NCI-H2029 (cell line): ENCODE results near the gene SH2D5.
"Not testable (repeated sequence)": the region's sequence is repeated elsewhere in the genome, so short reads cannot be mapped to it uniquely, and the experiment has no call there.

Experiments
- DNase-seq: peaks from one replicate; lab custom pipeline; 2025; lab: John Stamatoyannopoulos, UW

SH2D5 gene

DNA sequence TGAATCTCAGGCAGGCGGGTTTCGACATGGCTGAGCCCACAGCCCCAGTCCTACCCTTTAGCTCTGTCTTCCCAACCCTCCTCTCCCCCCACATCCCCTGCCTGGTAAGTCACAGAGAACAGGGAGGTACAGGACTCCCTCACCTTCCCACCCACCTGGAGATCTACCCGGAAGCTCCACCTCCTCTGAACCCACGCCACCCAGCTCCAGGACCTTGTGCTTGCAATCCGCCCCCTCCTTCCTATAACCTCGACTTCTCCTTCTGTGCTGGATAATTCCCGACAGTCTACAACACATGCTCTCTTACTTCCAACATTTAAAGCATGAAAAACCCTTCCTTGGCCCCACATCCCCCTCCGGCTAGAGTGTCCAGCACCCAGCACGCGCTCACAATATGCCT, 37.0 kb downstream of the SH2D5 start:
- DNase-seq, result no peak

DNA sequence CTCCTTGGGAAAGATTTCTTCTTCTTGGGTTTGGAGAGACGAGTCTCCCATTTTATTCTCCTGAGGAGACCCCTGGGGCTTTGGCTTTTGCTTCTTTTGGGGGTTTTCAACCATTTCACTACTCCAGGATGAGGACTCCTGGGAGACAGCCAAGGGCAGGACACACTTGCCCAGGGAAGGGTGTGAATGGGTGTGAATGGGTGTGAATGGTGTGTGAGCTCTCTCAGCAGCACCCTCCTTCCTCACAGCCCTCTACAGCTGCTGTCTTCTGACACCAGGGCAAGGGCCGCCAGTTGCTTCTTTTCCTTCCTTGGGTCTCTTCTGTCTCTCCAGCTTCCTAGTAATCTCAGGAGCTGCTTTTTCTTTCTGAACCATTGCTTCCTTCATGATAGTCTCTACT, 38.9 kb downstream of the SH2D5 start:
- DNase-seq, result no peak

- no peak for DNase-seq
Observed at GRCh38 chr1:20691872-20692271, 40.6 kb downstream of the SH2D5 start.

- DNase-seq, result no peak
Observed at GRCh38 chr1:20689645-20690056, 42.9 kb downstream of the SH2D5 start.

GRCh38 chr1:20686883-20687725, 45.4 kb downstream of the SH2D5 start:
- DNase-seq, result no peak

DNA sequence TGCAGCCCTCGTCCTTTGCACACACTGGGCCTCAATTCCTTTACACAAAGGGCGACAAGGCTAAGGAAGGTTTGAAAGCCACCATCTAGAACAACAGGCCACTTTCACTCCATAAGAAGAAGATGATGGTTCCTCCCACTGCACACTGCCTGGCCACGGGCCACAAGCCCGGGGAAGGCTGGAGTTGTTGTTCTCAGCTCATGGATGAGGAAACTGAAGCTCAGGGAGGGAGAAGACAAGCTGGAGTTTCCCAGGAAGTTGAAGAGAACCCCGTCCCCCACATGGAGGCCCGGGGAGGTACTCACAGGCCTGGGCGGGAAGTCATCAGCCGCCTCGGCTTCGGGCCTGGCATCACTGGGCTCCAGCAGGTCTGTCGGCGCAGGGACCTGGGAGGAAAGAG, 46.8 kb downstream of the SH2D5 start:
- no peak for DNase-seq

GRCh38 chr1:20685099-20685662, 47.3 kb downstream of the SH2D5 start:
- no peak for DNase-seq

GRCh38 chr1:20684651-20685050, 47.9 kb downstream of the SH2D5 start:
- no peak for DNase-seq

DNA sequence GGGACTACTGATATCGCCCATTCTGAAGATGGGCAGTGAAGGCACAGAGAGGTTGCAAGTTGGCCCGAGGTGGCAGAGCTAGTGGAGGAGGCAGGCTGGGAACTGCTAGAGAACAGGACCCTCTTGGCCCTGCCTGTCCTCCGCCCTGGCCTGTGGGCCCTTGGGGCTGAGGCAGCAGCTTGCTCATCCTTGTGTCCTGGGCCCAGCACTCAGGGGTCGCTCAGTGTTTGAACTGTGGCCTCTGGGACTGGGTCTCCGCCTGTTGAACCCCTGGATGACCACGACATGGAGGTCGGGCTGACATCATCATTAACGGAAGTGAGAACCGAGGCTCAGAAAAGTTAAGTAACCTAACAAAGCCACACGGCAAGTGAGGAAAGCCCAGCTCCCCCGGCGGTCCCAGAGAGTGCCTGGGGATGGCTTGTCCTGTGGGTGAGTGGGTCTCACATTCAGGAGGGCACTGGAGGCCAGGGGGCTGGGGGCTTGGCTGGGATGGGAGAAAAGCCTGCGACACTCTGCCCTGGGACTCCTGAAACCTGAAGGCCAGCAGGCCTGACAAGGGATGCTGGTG, 48.4 kb downstream of the SH2D5 start:
- no peak for DNase-seq

- DNase-seq, result no peak
Observed at GRCh38 chr1:20683614-20684013, 48.9 kb downstream of the SH2D5 start.

DNA sequence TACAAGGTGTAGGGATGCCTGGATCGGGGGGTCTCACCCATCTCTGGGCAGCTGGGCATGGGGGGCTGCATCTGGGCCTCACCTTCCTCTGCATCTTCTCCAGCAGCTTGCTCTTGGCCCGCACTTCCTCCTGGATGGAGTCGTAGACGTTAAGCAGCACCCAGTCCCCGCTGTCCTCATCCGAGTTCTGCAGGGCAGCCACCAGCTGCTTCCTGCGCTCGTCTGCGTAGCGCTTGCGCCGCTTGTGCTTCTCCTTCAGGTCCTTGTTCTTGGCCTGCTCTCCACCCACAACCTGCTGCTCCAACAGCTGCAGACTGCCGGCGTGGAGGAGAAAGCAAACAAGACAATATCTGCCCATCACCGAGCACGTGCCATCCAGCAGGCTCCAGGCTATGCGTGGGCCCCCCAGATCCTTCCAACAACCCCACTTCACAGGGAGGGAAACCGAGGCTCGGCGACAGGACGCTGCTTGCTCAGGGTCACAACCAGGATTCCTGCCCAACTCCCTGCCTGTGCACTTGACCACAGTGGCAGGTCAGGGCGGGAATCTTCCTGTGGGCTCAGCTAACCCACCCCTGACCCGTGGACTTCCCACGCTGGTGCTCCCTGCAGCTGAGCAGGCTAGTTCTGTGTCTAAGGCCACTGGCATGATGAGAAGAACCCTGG, 49.8 kb downstream of the SH2D5 start:
- peak; percentile 21 for DNase-seq

- DNase-seq, result no peak
Observed at GRCh38 chr1:20681999-20682398, 50.5 kb downstream of the SH2D5 start.

DNA sequence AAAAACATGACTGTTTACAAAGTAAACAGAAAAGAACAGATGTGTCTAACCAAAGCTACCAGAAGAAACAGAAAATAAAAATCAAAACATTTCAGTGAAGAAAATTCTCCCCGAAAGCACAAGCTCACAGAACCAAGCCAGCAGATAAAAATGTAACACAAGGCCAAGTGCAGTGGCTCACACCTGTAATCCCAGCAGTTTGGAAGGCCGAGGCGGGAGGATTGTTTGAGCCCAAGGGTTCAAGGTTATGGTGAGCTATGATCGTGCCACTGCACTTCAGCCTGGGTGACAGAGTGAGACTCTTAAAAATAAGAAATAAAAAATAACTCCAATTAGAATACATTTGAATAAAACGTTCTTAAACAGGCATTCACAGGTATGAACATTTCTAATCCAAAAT, 52.2 kb downstream of the SH2D5 start:
- no peak for DNase-seq

- DNase-seq, result no peak
Observed at GRCh38 chr1:20678599-20678998, 53.9 kb downstream of the SH2D5 start.

DNA sequence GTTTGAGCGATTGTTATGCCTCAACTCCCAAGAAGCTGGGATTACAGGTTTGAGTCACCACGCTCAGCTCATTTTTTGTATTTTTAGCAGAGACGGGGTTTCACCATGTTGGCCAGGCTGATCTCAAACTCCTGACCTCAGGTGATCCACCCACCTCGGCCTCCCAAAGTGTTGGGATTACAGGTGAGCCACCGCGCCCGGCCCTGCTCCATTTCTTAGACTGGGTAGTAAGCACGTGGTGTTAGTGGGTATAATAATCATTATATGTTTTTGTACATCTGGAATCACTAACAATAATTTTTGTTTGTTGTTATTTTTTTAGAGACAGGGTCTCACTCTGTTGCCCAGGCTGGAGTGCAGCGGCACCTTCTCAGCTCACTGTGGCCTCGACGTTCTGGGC, 58.9 kb downstream of the SH2D5 start:
- DNase-seq, result not testable (repeated sequence)

- no peak for DNase-seq
Observed at GRCh38 chr1:20672265-20672632, 60.3 kb downstream of the SH2D5 start.

DNA sequence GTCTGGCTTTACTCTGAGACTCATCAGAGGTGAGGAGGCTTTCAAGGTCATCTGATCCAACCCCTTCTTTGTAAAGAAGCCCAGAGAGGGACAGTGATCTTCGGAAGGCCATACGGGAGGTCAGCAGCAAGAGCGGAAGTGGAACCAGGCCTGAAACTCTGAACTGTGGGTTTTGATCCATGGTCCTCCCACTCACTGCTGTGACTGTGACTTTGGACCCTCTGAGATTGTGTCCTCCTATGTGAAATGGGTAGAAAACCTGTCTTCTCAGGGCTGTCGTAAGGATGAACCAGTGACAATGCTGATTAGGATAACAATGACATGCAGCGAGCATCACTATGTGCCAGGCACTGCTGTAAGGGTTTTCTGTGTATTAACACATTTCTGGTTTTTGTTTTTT, 61.6 kb downstream of the SH2D5 start:
- DNase-seq, result no peak
